Transverse colon (tissue), 4 donors: Measurements from ENCODE around the gene C16orf95. TPM values are rescaled to one million over a fixed set of nuclear protein-coding genes. Genes with fewer than 3 reads are reported as not detected.
A peak's percentile ranks its signal among the peaks of the same experiment; 100 is the strongest.

Experiments
- DNase-seq: peaks from one replicate; pipeline ENCODE4 v3.0.0-alpha.2; 2019
- H3K27ac ChIP-seq, 4 donors: fragments of 200-600 bp; sonication (generic); 2 replicates each; pipeline ENCODE4 v1.5.1; 2016 to 2018; ENCODE audit warnings: inconsistent platforms in 4 of 4
- H3K27me3 ChIP-seq: fragments of 200-600 bp; sonication (generic); 2 replicates; pipeline ENCODE4 v1.5.1; 2017; ENCODE audit warnings: inconsistent platforms
- H3K36me3 ChIP-seq, 4 donors: fragments of 200-600 bp; sonication (generic); 2 replicates each; pipeline ENCODE4 v1.5.1; 2017 to 2019; ENCODE audit warnings: inconsistent platforms in 4 of 4
- H3K4me1 ChIP-seq, 4 donors: fragments of 200-600 bp; sonication (generic); 2 replicates each; pipeline ENCODE4 v1.5.1; 2017 to 2020; ENCODE audit warnings: inconsistent platforms in 4 of 4
- H3K4me3 ChIP-seq, 4 donors: fragments of 200-600 bp; sonication (generic); 1 replicate in 1 of 4; 2 replicates in 3 of 4; pipeline versions ENCODE4 v1.5.1 to v1.6.1; 2017 to 2019; ENCODE audit warnings: inconsistent platforms in 4 of 4
- H3K9me3 ChIP-seq, 2 donors: fragments of 200-600 bp; sonication (generic); 2 replicates each; pipeline ENCODE4 v1.5.1; 2017 to 2019; ENCODE audit warnings: inconsistent platforms in 2 of 2
- CTCF ChIP-seq, 5 experiments: fragments of 200-600 bp in 3 of 5; fragments of 450-650 bp in 2 of 5; sonication (generic) in 3 of 5; IDR thresholded peaks; 1 replicate in 2 of 5; 2 replicates in 3 of 5; pipeline ENCODE4 v1.5.1; 2016 to 2017; ENCODE audit warnings: antibody characterized with exemption in 5 of 5, inconsistent platforms in 3 of 5, mild to moderate bottlenecking in 2 of 5, moderate library complexity in 1 of 5
- EP300 ChIP-seq: sonication (generic); formaldehyde crosslinking; IDR thresholded peaks from one replicate; pipeline ENCODE4 v1.6.1; 2017; ENCODE audit warnings: antibody characterized with exemption, low read depth
- POLR2A ChIP-seq: fragments of 450-650 bp; IDR thresholded peaks from one replicate; pipeline ENCODE4 v1.6.1; 2016; ENCODE audit warnings: antibody characterized with exemption, mild to moderate bottlenecking, moderate library complexity
- POLR2AphosphoS5 ChIP-seq, 3 donors: sonication (generic); formaldehyde crosslinking; IDR thresholded peaks; one replicate each; pipeline ENCODE4 v1.6.1; 2016; ENCODE audit warnings: antibody characterized with exemption in 3 of 3
- WGBS, 2 donors: methylation state at CpG; one replicate each; pipeline ENCODE4 v1.1.5; 2018; ENCODE audit warnings: low coverage in 1 of 2; 5-methylcytosine and 5-hydroxymethylcytosine counted together
- in situ Hi-C, 4 donors: fragments of 200-750 bp; cut with MboI; loops; one replicate each; pipeline versions ENCODE4 v1.15.0 to v1.15.1; 2017; ENCODE audit warnings: low sequenced_read_pairs in 3 of 4, low pct_ligation_motif_present in 1 of 4, low pct_unique_long_range_greater_than_20kb in 1 of 4
- intact Hi-C: fragments of 100-400 bp; cut with DNase I; formaldehyde crosslinking; loops from one replicate; pipeline ENCODE4 v1.15.1; 2023; ENCODE audit warnings: low total_unique reads
- total RNA-seq, 4 donors: library from RNA; depleted of rRNA; stranded (reverse); fragments of >200 nt; gene quantifications; one replicate each; pipeline ENCODE4 v1.1.0, GENCODE V29; 2016

The C16orf95 gene
- total RNA-seq, 4 donors from 2014 or later, result 1.1 to 2.3 TPM; not detected in 2

GRCh38 chr16:87295661-87296531 lies 21.3 kb downstream of the C16orf95 start:
- no peak for DNase-seq
- no peaks in the 10 kb centered on the region for H3K27me3 ChIP-seq
- no peak overlapping the region for H3K4me3 ChIP-seq
- H3K36me3 ChIP-seq, result no peaks in the 10 kb centered on the region
- in situ Hi-C loops (loop anchor here in 2 of 4 donors (25.0 kb wide), 4 partner anchors 109 to 734 kb away; partner anchors contain the start of genes FOXC2 (in 1 of the 2) and MTHFSD (in 1 of the 2)), intact Hi-C loops (no loop called here)
- H3K27ac ChIP-seq, result peak overlapping the region in 3 of 4 donors; percentile 52 to 72 (median 53)
- TF ChIP-seq POLR2AphosphoS5 (IDR thresholded peaks at IDR 0.05), result no peak
- TF ChIP-seq POLR2A, result no peak
- no peak for TF ChIP-seq CTCF (IDR thresholded peaks at IDR 0.05)
- TF ChIP-seq EP300, result no peak
- H3K9me3 ChIP-seq, result no peaks in the 10 kb centered on the region
- WGBS, 2 donors, result 35 to 83% methylated on average over 3 to 20 of the region's 20 CpGs
- peaks cover 0 to 9% (median 4%) of the 10 kb centered on the region in 4 donors for H3K4me1 ChIP-seq

- intact Hi-C loops, result no loop called here
- Histone ChIP-seq H3K36me3 (no peaks in the 10 kb centered on the region), H3K4me3 (no peak overlapping the region), H3K4me1 (peaks cover 0 to 9% (median 4%) of the 10 kb centered on the region in 4 donors), H3K27me3 (no peaks in the 10 kb centered on the region), H3K9me3 (no peaks in the 10 kb centered on the region), H3K27ac (peak overlapping the region in 3 of 4 donors; percentile 52 to 72 (median 53))
- WGBS, 2 donors, result 45 to 61% methylated on average over 2 to 4 of the region's 4 CpGs
- TF ChIP-seq EP300, result no peak
- TF ChIP-seq POLR2A, result no peak
- TF ChIP-seq CTCF (IDR thresholded peaks at IDR 0.05), result no peak
- no peak for TF ChIP-seq POLR2AphosphoS5 (IDR thresholded peaks at IDR 0.05)
- in situ Hi-C loops, result loop anchor here in 2 of 4 donors (25.0 kb wide), 4 partner anchors 108 to 733 kb away; partner anchors contain the start of genes FOXC2 (in 1 of the 2) and MTHFSD (in 1 of the 2)
- DNase-seq, result no peak
Observed at GRCh38 chr16:87295259-87295658, 21.9 kb downstream of the C16orf95 start.

- TF ChIP-seq POLR2AphosphoS5 (IDR thresholded peaks at IDR 0.05) (no peak), POLR2A (no peak), EP300 (no peak), CTCF (IDR thresholded peaks at IDR 0.05) (no peak)
- 92 to 96% methylated on average over 3 of the region's 3 CpGs for WGBS, 2 donors
- Histone ChIP-seq H3K4me3 (no peak overlapping the region), H3K27me3 (no peaks in the 10 kb centered on the region), H3K36me3 (no peaks in the 10 kb centered on the region), H3K27ac (no peak overlapping the region), H3K9me3 (no peaks in the 10 kb centered on the region), H3K4me1 (peaks cover 0 to 9% (median 4%) of the 10 kb centered on the region in 4 donors)
- no peak for DNase-seq
- intact Hi-C loops, result no loop called here
- in situ Hi-C loops, result loop anchor here in 2 of 4 donors (25.0 kb wide), 4 partner anchors 107 to 732 kb away; partner anchors contain the start of genes FOXC2 (in 1 of the 2) and MTHFSD (in 1 of the 2)
Observed at GRCh38 chr16:87293990-87294389, 23.2 kb downstream of the C16orf95 start.

- no peak for DNase-seq
- in situ Hi-C loops, result loop anchor here in 2 of 4 donors (25.0 kb wide), 4 partner anchors 105 to 730 kb away; partner anchors contain the start of genes FOXC2 (in 1 of the 2) and MTHFSD (in 1 of the 2)
- 70 to 82% methylated on average over 5 to 6 of the region's 6 CpGs for WGBS, 2 donors
Observed at GRCh38 chr16:87291944-87292343, 25.2 kb downstream of the C16orf95 start.

More at GRCh38 chr16:87291944-87292343, 25.2 kb downstream of the C16orf95 start:
- H3K4me1 ChIP-seq, result peaks cover 0 to 9% (median 4%) of the 10 kb centered on the region in 4 donors
- no peaks in the 10 kb centered on the region for H3K9me3 ChIP-seq
- intact Hi-C loops, result no loop called here
- no peak overlapping the region for H3K27ac ChIP-seq
- no peaks in the 10 kb centered on the region for H3K27me3 ChIP-seq
- TF ChIP-seq EP300 (no peak), POLR2A (no peak), CTCF (IDR thresholded peaks at IDR 0.05) (no peak), POLR2AphosphoS5 (IDR thresholded peaks at IDR 0.05) (no peak)
- H3K4me3 ChIP-seq, result no peak overlapping the region
- H3K36me3 ChIP-seq, result no peaks in the 10 kb centered on the region
